Measurements from ENCODE around the gene FANK1. TPM values are rescaled to one million over a fixed set of nuclear protein-coding genes. Genes with fewer than 3 reads are reported as not detected.

Gene FANK1
- total RNA-seq, 1 donor: 3.0 TPM

DNA sequence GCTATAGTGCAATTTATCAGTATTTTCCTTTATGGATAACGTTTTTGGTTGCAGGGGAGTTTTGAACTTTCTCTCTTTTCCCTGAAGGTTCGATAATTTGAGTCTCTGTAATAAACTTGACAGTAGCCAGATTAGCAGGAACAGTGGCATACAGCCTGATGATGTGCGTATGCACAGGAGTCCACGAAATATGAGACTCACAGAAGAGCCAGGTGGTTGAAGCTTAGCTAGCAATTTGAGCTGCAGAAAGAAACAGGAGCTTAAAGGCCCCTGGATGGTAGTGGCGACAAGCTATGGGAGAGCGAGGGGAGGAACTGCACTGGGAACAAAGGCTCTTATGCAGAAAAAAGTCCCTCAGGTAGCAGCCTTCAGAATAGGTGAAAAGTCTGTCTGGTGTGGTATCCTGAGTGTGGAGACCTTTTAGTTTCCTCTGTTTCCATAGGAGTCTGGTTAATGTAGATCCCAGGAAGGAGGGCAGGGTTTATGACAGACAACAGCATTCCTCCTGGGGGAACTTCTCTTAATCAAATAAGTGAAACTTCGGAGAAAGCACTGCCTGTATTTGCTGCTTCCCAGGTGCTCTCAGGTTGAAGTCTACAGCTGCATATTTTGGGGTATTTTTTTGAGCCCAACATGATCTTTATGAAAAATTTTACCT, 32.7 kb downstream of the FANK1 start:
- no peak for DNase-seq (ENCODE audit: low read depth)
- TF ChIP-seq, protein P1, sequence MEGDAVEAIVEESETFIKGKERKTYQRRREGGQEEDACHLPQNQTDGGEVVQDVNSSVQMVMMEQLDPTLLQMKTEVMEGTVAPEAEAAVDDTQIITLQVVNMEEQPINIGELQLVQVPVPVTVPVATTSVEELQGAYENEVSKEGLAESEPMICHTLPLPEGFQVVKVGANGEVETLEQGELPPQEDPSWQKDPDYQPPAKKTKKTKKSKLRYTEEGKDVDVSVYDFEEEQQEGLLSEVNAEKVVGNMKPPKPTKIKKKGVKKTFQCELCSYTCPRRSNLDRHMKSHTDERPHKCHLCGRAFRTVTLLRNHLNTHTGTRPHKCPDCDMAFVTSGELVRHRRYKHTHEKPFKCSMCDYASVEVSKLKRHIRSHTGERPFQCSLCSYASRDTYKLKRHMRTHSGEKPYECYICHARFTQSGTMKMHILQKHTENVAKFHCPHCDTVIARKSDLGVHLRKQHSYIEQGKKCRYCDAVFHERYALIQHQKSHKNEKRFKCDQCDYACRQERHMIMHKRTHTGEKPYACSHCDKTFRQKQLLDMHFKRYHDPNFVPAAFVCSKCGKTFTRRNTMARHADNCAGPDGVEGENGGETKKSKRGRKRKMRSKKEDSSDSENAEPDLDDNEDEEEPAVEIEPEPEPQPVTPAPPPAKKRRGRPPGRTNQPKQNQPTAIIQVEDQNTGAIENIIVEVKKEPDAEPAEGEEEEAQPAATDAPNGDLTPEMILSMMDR (IDR thresholded peaks at IDR 0.05; ENCODE audit: insufficient read depth, low read depth, low read length): no peak
- no peak overlapping the region for H3K4me3 ChIP-seq (ENCODE audit: low read depth, low read length)

DNA sequence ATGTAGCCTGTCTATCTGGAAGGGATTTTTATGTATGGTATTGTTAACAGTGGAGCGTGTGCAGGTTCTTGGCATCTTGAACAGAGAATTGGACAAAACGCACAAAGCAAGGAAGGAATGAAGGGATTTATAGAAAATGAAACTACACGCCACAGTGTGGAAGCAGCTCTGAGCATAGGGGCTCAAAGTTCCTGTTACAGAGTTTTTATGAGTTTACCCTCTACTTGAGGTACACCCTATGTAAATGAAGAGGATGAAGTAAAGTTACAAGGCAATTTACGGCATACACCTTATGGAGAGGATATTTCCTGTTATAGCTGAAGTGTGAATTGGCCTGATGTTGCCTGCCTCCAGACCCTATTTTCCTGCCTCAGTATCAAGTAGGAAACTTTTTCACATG, 33.3 kb downstream of the FANK1 start:
- H3K4me3 ChIP-seq (ENCODE audit: low read depth, low read length): no peak overlapping the region
- DNase-seq (ENCODE audit: low read depth): no peak
- TF ChIP-seq, protein P1 (IDR thresholded peaks at IDR 0.05; ENCODE audit: insufficient read depth, low read depth, low read length): no peak

DNA sequence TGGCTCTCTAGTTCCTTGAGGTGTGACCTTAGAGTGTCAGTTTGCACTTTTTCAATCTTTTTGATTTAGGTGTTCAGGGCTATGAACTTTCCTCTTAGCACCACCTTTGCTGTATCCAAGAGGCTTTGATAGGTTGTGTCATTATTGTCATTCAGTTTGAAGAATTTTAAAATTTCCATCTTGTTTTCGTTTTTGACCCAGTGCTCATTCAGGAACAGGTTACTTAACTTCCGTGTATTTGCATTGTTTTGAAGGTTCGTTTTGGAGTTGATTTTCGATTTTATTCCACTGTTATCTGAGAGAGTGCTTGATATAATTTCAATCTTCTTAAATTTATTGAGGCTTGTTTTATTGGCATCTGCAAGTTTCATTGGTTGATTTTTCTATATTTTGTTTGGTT, 37.3 kb downstream of the FANK1 start:
- H3K4me3 ChIP-seq (ENCODE audit: low read depth, low read length): no peak overlapping the region
- TF ChIP-seq, protein P1 (IDR thresholded peaks at IDR 0.05; ENCODE audit: insufficient read depth, low read depth, low read length): no peak
- DNase-seq (ENCODE audit: low read depth): no peak

DNA sequence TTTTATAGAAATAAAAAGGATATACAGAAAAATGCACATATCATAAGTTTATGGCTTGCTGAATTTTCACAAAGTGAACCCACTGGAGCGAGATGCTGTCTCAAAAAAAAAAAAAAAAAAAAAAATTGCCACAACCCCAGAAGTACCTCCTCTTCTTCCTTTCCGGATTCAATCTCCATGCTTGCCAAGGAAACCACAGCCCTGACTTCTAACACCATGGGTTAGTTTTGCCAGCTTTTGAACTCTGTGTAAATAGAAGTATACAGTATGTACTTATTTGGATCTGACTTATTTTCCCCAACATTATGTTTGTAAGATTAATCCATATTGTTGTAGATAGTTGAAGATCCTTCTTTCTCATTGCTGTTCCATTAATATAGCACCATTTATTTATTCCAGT, 40.0 kb downstream of the FANK1 start:
- no peak overlapping the region for H3K4me3 ChIP-seq (ENCODE audit: low read depth, low read length)
- TF ChIP-seq, protein P1 (IDR thresholded peaks at IDR 0.05; ENCODE audit: insufficient read depth, low read depth, low read length): no peak
- no peak for DNase-seq (ENCODE audit: low read depth)

DNA sequence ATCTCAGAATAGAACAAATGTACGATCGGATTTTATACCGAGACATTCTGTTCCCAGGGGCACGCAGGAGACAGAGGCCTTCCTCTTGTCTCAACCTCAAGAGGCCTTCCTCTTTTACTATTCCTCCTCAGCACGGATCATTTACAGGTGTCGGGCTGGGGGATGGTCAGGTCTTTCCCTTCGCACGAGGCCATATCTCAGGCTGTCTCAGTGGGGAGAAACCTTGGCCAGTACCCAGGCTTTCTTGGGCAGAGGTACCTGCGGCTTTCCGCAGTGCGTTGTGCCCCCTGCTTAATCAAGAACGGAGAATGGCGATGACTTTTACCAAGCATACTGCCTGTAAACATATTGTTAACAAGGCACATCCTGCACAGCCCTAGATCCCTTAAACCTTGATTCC, 44.2 kb downstream of the FANK1 start:
- DNase-seq (ENCODE audit: low read depth): no peak
- H3K4me3 ChIP-seq (ENCODE audit: low read depth, low read length): no peak overlapping the region
- TF ChIP-seq, protein P1 (IDR thresholded peaks at IDR 0.05; ENCODE audit: insufficient read depth, low read depth, low read length): no peak

DNA sequence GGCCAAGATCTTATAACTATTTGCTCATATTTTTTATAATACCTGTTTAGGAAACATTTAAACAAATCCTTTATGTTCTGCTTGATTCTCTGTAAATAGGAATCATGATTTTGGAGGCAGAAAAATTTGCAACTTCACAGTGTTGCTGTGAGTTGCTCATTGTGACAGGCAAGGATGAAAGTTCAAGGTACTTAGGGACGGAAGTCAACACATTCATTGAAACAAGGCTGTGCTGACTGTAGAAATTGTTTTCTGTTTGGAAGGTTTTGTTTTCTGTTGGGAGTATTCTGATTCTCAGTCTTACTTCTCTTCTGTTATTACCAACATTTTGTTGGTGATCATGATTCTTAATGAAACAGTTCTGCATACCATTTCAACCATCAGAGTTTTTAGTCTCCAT, 54.9 kb downstream of the FANK1 start:
- TF ChIP-seq, protein P1 (IDR thresholded peaks at IDR 0.05; ENCODE audit: insufficient read depth, low read depth, low read length): no peak

More for the DNA sequence above, 54.9 kb downstream of the FANK1 start:
- H3K4me3 ChIP-seq (ENCODE audit: low read depth, low read length): no peak overlapping the region
- DNase-seq (ENCODE audit: low read depth): no peak
